GM21390 (cell line): ENCODE measurements around the gene CLDN5.

Experiments
- ATAC-seq: cut with Tn5 transposase; IDR thresholded peaks from one replicate; pipeline ENCODE4 v1.9.1; 2021; ENCODE audit not compliant: unreplicated experiment

The CLDN5 gene

DNA sequence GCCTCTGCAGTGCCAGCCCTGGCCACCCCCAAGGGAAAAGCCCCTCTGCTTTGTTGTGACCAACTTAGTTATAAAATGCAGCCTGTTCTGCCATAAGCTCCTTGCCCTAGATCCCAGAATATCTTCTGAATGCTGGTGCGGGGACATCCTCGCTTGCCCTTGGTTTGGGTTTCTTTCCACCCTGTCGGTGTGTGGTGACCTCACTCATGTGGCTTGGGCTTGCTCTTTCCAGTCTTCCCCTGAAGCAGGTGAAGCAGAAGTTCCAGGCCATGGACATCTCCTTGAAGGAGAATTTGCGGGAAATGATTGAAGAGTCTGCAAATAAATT is 16.7 kb downstream of the CLDN5 start:
- ATAC-seq: no peak

- ATAC-seq: no peak
Observed at GRCh38 chr22:19506212-19506611, 18.0 kb downstream of the CLDN5 start.

DNA sequence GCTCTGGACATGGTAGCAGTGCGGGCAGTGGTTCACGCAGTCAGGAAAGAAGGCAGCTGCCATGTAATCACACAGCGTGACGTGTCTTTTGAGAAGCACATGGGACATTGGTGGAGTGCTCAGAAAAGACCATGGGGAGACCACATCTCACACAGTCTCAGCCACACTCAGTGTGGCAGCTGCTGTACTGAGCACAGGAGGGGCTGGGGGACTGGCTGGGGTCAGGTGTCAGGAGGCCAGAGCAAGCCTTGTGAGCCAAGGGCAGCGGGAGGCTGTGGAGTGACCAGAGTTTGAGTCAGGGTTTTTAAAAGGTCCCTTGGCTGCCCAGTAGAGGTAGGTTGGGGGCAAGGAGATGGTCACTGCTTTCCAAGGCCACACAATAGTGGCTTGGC is 18.5 kb downstream of the CLDN5 start:
- ATAC-seq: no peak

DNA sequence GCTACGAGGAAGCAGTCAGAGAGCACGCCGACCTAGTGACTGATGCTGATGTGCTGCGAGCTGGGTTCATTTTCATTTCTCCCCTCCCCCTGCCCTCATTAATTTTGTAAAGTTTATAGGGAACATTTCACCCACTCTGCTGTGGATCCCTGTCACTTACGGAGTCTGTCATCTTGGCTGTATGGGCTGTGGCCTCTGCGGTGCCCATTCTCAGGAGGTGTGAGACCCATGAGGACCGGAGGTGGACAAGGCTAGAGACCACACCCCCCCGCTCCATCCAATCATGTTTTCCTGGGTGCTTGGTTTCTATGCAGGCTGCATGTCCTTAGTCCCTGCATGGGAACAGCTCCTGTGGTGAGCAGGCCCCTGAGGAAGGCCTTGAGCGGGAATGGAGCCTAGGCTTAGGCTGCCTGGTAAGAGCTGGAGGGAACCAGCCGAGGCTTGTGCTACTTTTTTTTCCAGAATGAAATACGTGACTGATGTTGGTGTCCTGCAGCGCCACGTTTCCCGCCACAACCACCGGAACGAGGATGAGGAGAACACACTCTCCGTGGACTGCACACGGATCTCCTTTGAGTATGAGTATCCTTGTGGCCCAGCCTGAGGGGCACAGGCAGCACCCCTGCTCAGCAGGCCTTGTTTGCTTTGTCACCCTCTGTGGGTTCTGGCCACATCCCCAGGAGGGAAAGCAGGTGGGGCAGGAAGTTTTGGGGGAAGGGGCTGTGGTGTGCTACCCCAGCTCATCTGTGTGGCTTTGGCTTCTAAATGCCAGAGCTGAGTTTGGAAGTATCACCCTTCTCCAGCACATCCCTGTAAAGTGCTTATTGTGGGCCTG is 19.1 kb downstream of the CLDN5 start:
- no peak for ATAC-seq

DNA sequence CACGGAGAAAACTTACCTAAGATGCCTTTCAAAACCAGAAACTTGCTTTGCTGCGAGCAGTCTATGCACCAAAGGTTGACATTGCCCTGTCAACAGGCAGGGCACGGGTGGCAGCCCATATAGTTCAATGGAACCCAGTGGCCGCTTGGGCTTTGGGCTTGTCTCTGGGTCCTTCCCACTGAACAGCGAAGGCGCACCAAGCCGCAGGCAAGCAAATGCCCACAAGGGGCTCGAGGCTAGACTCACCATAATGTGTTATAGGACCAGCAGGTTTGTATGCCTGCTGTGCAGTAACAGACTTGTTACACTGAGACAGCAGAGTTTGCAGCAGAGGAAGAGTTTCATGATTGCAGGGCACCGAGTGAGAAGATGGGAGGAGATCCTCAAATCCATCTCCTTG is 20.3 kb downstream of the CLDN5 start:
- ATAC-seq: no peak

- no peak for ATAC-seq
Observed at GRCh38 chr22:19503367-19503766, 20.8 kb downstream of the CLDN5 start.

- ATAC-seq: no peak
Observed at GRCh38 chr22:19501897-19502447, 22.2 kb downstream of the CLDN5 start.

DNA sequence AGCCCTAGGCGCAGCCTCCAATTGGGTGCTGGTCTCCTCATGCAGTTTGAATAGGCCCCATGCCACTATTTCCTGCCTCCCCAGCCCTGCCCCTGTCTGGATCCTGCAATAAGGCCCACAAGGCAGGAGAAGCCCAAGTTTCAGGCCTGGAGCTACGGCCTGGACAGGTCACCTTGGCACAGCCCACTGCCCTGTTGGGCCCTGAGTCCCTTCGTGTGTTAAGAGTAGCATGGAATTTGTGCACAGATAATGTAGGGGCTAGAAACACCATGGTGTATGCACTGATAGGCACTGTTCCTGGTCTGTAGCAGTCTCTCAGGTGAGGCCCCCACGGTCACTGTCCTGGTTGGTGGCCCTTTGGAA is 24.3 kb downstream of the CLDN5 start:
- ATAC-seq: no peak

GRCh38 chr22:19499236-19499879 is 24.9 kb downstream of the CLDN5 start:
- ATAC-seq: no peak

- no peak for ATAC-seq
Observed at GRCh38 chr22:19498866-19499190, 25.4 kb downstream of the CLDN5 start.

DNA sequence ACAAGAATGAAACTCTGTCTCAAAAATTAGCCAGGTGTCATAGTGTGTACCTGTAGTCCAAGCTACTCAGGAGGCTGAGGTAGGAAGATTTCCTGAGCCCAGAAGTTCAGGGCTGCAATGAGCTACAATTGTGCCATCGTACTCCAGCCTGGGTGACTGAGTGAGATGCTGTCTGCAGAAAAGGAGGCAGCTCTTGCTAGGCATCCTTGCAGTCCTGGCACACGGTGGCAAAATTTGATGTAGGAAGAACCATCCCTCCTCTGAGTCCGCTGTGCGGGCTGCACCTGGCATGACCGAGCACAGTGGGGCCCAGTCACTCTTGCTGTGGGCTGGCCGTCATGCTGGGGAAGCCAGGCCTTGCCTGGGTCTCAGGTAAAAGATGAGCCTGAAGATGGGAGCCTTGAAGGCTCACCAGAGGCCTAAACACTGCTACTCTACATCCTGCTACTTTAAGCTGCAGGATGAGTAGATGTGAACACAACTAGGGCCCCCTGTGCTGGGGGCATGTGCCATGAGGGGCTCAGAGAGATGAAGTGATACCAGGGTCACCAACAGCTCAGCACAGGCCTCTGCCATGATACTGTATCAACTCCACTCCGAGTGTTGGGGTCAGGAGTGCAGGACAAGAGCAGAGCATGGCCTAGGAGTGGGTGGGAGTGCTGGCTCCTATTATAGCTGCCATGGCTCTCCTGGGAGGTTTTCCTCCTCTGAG is 25.9 kb downstream of the CLDN5 start:
- no peak for ATAC-seq

DNA sequence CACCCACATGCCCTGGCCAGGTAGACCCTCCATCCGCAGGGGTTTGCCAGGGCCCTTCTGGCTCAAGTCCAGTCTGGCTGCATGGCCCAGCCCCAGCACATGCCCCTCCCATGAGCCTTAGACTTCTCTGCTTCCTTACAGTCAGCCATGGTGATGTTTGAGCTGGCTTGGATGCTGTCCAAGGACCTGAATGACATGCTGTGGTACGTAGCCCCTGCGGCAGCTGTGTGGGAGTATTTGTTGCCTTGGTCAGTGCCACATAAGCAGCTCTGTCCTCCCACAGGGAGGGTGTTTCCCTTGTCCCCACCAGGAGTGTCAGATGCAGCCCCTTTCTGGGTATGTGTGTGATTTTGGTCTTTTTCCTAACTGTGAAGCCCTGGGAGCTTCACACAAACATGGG is 27.0 kb downstream of the CLDN5 start:
- no peak for ATAC-seq

- ATAC-seq: no peak
Observed at GRCh38 chr22:19496324-19496630, 27.9 kb downstream of the CLDN5 start.

GRCh38 chr22:19495562-19496323 is 28.5 kb downstream of the CLDN5 start:
- ATAC-seq: no peak

DNA sequence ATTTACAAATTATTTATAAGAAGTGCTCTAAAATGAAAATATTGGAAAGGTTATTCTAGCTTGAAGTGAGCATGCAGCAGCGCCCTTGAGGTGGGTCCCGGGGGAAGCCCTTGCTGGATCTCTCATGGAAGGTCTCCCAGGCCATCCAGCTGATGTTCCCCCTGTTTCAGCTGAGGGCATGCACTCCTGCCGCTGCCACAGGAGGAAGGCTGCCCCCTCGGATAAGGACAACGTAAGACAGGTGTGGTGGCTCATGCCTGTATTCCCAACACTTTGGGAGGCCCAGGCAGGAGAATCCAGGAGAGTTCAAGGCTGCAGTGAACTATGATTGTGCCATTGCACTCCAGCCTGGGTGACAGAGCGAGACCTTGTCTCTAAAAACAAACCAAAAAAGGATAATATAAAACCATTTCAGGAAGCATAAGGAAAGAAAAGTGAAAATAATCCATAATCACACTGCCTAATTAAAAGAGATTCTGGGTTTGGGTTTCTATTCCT is 29.5 kb downstream of the CLDN5 start:
- ATAC-seq: no peak

DNA sequence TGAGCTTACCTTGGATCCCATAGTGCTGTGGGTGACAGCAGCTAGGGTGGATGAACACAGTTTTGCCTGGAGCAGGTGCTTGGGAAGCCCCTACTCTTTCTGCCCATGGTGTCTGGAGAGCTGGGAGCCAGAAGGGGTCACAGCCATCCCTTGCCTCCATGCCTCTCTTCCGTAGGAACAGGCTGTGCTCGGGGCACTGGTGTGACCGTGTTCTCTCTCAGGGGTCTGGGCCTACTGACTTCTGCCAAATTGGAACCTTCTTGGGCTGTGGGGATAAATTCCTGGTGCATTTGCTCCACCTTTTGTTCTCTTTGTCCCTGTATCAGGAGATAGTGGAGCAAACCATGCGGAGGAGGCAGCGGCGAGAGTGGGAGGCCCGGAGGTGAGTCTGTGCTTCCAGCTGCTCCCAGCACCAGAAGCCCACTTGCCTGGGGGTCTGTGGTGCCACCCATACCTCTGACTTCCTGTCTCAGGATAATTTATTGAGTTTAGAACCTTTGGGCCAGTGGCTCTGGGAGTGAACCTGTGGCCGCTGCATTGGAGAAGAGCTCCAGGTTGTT is 30.1 kb downstream of the CLDN5 start:
- ATAC-seq: no peak

DNA sequence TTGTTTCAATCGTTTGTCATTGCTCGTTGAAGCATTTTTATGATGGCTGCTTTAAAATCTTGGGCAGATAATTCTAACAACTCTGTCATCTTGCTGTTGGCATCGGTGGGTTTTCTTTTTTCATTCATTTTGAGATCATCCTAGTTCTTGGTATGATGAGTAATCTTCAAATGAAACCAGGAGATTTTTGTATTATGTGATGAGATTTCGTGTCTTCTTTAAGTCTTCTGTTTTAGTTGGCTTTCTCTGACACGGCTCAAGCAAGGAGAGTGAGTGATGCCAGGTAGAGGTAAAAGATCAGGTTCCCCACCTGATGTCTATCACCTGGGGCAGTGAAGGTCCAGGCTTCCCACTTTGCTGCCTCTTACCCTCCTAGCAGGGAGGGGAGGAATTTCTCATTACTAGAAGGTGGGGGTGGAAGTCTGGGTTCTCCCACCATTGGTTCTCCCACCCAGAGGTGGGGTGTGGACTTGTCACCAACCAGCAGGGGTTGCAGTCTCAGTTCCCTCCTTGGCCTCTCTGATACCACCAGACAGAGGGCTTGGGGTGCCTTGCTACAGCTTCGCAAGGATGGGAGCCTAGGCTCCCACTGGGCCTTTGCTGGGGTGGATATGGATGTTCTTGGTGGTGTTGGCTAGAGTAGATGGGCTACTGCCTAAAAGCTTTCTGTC is 31.6 kb downstream of the CLDN5 start:
- no peak for ATAC-seq

- no peak for ATAC-seq
Observed at GRCh38 chr22:19490628-19491230, 33.5 kb downstream of the CLDN5 start.

DNA sequence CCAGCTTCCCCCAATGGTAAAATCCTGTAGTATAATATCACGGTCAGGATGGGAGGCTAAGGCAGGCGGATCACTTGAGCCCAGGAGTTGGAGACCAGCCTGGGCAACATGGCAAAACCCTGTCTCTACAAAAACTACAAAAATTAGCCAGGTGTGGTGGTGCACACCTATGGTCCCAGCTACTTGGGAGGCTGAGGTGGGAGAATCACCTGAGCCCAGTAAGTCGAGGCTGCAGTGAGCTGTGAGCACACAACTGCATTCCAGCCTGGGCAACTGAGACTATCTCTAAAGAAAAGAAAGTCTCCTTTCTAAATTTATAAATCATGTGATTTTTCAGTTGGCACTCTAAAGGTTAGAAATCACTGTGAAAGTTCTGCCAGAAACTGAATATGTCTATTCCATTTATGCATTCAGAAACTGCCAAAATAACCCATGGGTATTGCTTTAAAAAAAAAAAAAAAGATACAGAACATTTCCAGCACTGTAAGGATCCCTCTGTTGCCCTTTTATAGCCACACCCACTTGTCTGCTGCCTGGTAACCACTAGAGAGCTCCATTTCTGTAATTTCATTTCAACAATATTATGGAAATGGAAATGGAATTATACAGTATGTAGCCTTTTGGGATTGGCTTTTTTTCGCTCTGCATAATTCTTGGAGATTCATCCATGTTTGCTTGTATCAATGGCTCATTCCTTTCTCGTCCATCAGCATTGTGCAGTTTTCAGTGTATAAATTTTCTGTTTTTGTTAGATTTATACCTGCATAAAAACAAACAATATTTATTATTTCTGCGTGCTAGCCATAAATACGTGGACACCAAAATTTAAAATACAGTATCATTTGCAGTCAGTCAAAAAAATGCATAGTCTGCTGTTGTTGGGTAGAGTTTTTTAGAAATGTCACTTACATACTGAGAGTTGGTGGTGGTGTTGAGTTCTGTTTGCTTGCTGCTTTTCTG is 35.0 kb downstream of the CLDN5 start:
- no peak for ATAC-seq
